ENCODE measurements around the gene SCN4A.

DNA sequence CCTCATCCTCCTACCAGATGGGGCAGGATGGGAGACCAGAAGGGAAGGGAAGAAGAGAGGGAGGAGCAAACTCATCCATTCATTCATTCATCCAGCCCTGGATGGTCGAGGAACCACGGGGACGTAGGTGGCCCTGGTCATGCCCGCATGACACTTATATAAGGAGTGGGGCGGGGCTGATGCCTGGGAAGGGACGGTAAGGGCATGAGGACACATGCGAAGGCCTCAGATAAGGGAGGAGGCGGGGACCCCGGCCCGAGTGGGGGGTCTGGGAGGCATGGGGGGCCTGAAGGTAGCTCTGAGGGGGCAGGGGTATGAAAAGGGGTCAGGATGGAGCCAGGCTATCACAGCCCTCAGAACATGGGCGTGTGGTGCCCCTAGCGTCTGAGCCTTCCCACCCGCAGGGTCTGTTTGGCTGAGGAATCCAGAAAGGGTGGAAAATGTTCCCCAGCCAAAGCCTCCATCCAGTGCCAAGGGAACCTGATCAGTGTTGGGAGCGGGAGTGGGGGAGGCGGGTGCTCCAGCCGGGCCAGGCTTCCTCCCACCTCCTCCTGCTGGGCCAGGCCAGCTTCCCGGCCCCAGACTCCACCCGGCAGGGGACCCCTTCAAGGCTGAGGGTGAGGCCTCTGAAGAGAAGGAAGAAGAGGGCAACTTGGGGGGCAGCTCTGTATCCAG lies 23.0 kb downstream of the SCN4A start:
- no peak for TF ChIP-seq POLR2A (IDR thresholded peaks at IDR 0.05)
- TF ChIP-seq, protein P1, sequence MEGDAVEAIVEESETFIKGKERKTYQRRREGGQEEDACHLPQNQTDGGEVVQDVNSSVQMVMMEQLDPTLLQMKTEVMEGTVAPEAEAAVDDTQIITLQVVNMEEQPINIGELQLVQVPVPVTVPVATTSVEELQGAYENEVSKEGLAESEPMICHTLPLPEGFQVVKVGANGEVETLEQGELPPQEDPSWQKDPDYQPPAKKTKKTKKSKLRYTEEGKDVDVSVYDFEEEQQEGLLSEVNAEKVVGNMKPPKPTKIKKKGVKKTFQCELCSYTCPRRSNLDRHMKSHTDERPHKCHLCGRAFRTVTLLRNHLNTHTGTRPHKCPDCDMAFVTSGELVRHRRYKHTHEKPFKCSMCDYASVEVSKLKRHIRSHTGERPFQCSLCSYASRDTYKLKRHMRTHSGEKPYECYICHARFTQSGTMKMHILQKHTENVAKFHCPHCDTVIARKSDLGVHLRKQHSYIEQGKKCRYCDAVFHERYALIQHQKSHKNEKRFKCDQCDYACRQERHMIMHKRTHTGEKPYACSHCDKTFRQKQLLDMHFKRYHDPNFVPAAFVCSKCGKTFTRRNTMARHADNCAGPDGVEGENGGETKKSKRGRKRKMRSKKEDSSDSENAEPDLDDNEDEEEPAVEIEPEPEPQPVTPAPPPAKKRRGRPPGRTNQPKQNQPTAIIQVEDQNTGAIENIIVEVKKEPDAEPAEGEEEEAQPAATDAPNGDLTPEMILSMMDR (IDR thresholded peaks at IDR 0.05), result no peak

Data from Peyer's patch (tissue), 4 donors.